Stimulated activated CD4-positive, alpha-beta T cell treated with anti-CD3 and anti-CD28 coated beads, Interleukin-12 subunit alpha, Interleukin-12 subunit beta, amount 100 ng/mL, for 24 hours (primary cell): ENCODE data around the gene RDX.
A peak's percentile ranks its signal among the peaks of the same experiment; 100 is the strongest.
"Not testable (repeated sequence)": the region's sequence is repeated elsewhere in the genome, so short reads cannot be mapped to it uniquely, and the experiment has no call there.

Experiments used
- DNase-seq, 2 experiments: peaks; one replicate each; pipeline ENCODE4 v3.0.0-alpha.2; 2020; ENCODE audit warnings: low read depth in 2 of 2

The RDX gene

DNA sequence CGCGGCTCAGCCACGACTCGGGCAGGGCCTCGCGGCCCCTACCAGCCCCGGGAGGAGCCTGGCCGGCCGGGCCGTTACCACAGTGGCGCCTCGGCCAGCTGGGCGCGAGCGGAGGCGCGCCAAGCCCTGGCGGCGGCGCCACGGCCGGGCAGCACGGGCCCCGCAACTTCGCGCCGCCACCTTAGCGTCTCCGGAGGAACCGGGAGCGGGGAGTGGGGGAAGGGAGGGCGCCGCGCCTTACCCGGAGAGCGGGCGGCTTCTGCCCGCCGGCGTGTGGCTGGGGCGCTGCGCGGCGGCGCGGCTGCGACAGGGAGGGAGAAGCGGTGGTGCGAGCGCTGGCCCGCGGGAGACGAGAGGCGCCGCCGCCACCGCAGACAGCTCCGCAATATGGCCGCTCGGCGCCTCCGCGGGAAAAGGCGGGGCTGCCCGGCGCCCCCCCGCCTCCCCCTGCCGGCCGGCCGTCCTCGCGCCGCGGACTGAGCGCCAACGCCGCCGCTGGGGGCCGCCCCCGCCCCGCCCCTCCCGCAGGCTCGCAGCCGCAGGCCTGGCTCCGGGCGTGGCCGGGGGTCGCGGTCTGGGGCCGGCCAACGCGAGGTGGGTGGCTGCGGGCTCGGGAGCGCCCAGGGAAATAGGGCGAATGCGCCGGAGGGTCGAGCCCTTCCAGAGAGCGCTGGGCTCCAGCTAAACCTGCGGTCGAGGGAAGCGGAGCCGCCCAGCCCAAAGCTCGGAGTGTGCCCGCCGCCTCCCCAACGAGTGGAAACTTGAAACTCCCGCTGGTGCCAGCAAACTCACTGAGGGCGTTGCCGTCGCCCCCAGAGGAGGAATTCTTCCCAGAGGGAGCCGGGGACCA is at the start of gene RDX:
TSS of gene RDX (minus strand) at position 389 of the 850 bp plus-strand sequence. CDS start 16,922 bp downstream, outside the sequence.
- DNase-seq = peak; percentile 24 to 50

- DNase-seq = no peak
Measured at GRCh38 chr11:110345743-110346142, 49.3 kb upstream of the RDX start.

DNA sequence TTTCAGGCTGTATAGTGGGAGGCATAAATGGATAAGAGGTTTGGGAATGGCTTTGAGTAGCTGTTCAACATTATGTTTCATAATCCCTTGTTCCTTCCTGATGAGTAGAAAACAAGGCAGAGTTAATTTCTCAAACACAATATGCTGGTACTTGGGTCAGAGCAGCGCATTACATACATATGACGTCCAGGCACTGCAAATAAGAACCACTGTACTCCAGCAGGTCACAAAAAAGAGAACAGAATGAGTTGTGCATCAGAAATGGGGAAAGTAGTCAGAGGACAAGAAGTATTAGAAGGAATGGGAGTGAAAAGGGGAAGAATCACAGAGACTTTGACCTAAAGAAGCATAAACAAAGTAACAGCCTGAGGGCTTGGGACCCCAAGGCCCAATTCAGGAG is 44.0 kb upstream of the RDX start:
- DNase-seq = no peak

DNA sequence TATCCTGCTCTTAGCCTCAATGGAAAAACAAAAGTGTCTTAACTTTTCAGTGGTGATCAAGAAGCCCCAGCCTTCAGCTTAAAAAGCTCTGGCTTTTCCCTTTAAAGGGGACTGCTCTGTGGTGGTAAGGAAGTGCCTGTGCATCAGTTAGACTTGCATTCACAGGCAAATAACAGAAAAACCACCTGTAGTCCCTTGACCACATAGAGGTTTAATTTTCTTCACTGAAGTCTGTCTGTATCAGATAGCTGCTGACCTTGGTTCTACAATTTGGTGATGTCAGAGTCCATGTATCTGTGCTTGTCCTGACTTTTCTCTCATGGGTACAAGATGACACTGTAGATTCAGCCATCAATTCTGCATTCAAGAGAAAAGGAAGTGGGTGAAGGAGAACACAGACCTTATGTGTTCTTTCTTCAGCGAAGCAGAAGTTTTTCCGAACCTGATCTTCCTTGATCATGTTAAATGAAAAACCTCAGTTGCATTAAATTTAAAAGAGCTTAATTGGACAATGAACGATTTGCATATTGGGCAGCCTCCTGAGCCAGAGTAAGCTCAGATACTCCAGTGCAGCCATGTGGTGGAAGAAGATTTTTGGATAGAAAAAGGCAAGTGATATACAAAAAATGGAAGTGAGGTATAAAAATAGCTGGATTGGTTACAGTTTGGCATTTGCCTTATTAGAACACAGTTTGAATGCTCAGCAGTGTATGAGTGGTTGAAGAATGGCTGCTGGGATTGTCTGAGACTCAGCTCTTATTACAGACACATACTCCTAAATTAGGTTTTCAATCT is 43.2 kb upstream of the RDX start:
- no peak for DNase-seq

DNA sequence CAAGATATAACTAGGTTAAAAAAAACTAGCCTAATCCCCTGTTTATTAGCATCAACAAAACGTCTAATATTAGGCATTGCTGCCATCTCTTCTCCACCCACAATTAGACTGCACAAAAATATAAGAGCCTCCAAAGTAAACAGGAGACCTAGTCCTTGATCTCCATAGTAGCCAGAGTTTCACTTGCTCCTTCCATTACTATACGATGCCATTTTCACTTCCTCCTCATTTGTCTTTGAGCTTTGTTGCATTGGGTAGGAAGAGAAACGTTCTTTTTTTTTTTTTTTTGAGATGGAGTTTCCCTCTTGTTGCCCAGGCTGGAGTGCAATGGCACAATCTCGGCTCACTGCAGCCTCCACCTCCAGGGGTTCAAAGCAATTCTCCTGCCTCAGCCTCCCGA is 42.3 kb upstream of the RDX start:
- DNase-seq = no peak

DNA sequence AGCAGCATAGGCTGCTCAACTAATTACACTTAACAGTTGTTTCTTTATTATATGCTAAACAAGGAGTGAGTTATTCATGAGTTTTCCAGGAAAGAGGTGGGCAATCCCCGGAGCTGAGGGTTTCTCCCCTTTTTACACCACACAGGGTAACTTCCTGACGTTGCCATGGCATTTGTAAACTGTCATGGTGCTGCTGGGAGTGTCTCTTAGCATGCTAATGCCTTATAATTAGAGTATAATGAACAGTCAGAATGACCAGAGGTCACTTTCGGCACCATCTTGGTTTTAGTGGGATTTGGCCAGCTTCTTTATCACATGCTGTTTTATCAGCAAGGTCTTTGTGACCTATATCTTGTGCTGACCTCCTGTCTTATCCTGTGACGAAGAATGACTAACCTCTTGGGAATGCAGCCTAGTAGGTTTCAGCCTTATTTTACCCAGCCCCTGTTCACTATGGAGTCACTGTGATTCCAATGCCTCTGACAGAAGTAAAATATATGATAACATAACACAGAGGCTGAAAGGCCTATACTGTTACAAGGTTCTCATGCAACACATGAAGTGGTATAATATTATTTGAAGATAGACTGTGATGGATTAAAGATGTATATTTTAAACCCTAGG is 41.3 kb upstream of the RDX start:
- no peak for DNase-seq

DNA sequence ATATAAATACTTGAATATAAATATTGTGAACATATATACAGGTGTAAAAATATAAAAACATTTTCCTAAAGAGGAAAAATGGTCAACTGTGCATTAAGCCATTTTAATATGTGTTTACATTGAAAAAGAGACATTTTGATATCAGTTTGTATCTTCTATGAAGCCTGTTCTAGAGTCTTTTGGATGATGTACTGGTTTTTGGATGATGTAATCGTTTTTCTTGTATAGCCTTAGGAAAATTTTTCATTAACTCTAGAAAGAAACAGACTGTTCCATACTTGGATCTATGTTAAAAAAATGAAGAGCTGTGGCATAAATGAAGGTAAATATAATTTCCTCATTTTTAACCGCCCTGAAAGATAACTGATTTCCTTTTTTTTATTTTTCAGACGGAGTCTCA is 39.6 kb upstream of the RDX start:
- DNase-seq = no peak

- DNase-seq = no peak
Measured at GRCh38 chr11:110335358-110335757, 38.9 kb upstream of the RDX start.

- no peak for DNase-seq
Measured at GRCh38 chr11:110331626-110332025, 35.2 kb upstream of the RDX start.

DNA sequence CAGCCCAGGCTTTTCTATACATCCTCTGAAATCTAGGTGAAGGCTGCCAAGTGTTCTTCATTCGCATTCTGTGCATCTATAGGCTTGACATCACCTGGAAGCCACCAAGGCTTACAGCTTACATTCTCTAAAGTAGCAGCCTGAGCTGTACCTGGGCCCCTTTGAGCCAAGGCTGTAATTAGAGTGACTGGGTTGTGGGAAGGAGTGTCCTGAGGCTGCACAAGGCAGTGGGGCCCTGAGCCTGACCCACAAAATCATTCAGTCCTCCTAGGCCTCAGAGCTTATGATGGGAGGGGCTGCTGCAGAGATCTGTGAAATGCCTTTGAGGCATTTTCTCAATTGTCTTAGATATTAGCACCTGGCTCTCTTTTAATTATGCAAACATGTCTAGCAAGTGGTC is 33.0 kb upstream of the RDX start:
- no peak for DNase-seq

DNA sequence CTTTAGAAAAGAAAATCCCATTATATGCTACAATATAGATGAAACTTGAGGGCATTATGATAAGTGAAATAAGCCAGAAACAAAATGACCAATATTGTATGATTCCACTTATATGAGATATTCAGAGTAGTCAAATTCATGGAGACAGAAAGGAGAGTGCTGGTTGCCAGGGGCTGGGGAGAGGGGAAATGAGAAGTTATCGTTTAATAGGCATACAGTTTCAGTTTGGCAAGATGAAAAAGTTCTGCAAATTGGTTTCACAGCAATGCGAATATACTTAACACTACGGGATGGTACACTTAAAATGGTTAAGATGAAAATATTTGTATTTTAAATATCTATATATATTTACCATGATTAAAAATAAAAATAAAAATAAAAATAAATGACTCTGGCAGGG is 31.1 kb upstream of the RDX start:
- no peak for DNase-seq

GRCh38 chr11:110323786-110324185 is 27.4 kb upstream of the RDX start:
- DNase-seq = no peak

DNA sequence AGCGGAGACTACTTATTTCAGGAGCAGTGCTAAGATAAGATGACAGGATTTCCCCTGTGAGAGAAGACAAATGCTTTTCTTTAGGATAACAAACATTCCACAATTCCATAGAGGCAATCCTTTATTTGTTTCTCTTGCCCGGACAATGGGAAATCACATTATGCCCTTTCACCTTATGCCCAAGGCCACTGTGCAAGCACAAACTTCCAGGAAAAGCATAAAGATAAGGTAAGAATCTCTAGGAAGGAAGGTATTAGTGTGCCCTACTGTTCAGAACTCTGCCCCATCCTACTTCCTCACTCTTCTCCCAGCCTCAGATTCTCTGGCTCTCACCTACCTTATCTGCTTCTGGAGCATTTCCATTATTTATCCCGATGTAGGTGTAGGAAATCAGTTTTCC is 23.1 kb upstream of the RDX start:
- no peak for DNase-seq

DNA sequence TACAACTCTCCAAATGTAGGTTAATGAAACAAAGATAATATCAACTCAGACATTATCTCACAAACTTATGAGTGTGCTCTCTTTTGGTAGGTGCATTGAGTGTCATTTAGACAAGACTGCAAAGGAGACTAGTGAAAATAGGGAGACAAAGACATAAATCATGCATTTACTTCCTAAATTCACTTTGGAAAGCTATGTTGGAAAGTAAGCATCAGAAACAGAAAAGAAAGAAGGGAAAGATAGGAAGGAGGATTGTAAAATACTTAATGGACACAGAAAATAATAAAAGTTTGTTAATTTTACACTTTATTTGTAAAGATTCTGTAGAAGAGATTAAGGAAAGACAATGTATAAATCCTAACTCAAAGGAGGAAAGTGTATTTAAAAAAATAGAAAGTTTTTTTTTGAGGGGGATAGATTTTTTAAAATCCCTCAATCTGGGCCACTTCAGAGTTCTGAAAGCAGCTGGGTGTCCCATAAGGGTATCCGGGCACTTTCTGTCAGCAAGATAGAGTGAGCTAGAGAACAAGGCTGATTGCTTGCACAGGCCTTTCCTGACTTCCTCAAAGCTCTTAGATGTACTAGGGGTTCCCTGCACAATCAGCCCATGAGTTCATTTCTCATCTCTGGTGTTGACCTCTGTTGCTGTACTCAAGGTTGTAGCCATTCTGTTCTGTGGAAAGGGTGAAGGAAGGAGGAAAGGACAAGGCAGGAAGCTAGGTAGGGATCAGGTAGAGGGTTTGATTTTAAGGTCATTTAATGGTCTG is 22.4 kb upstream of the RDX start:
- no peak for DNase-seq

GRCh38 chr11:110317516-110317932 is 21.1 kb upstream of the RDX start:
- DNase-seq = no peak

GRCh38 chr11:110314366-110315095 is 18.1 kb upstream of the RDX start:
- no peak for DNase-seq

- no peak for DNase-seq
Measured at GRCh38 chr11:110312670-110313069, 16.3 kb upstream of the RDX start.

DNA sequence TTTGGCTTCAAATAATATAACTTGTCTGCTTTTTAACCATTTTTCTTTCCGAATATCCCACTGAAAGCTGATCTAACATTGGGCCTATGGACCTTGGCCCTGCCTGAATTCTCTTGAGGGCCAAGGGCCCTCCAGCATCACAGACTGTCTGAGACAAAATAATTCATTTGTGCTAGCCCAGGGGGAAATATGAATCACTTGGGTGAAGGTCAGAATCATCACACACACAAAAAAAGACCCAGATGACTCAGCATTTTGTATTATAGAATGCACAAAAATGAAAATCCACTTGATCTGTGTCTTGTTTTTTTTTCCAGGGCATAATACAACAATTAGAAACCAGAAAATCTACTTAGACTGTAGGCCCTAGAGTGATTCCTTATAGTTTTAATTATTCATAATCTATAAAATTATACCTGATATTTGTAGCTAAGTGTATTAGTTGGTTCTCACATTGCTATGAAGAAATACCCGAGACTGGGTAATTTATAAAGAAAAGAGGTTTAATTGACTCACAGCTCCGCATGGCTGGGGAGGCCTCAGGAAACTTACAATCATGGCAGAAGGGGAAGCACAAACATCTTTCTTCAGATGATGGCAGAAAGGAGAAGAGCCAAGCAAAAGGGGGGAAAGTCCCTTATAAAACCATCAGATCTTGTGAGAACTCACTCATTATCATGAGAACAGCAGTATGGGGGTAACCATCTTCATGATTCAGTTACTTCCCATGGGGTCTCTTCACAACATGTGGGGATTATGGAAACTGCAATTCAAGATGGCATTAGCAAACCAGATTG is 15.6 kb upstream of the RDX start:
- DNase-seq = no peak

DNA sequence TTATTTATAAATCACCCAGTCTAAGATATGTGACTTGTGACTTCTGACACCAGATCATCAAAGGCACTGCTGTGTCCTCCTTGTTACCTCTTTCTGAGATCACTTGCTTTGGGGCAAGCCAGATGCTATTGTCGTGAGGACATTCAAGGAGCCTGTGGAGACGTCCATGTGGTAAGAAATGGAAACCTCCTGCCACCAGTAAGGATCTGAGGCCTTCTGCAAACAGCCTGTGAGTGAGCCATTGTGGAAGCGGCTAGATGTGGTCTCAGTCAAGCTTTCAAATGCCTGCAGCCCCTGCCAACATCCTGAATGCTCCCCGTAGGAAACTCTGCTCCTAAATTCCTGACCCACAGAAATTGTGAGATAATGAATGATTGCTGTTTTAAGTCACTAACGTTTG is 11.7 kb upstream of the RDX start:
- no peak for DNase-seq

DNA sequence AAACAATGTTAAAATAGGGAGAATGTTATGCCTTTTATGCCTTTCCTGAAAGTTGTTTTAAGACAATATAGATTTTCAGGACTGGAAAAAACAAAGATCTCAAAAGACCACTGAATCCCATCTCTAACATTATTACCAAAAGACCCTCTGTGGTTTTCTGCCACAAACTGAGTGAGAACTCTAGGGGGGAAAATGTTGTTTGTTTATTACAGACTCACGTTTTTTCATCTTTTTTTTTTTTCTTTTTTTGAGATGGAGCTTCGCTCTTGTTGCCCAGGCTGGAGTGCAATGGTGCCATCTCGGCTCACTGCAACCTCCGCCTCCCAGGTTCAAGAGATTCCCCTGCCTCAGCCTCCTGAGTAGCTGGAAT is 9.6 kb upstream of the RDX start:
- not testable (repeated sequence) for DNase-seq
